Erythroblast (primary cell): ENCODE measurements around the gene GPSM1.
A peak's percentile ranks its signal among the peaks of the same experiment; 100 is the strongest.

Experiments used
- DNase-seq, 2 experiments: peaks; one replicate each; lab custom pipeline; 2025; lab: John Stamatoyannopoulos, UW
- GATA1 ChIP-seq: IDR thresholded peaks from 2 replicates; pipeline ENCODE4 v1.6.1; 2011; ENCODE audit warnings: low read depth, mild to moderate bottlenecking, control low read depth, low read length, moderate library complexity
- POLR2A ChIP-seq: IDR thresholded peaks from 2 replicates; pipeline ENCODE4 v1.6.1; 2011; ENCODE audit warnings: mild to moderate bottlenecking, low read length

Gene GPSM1

DNA sequence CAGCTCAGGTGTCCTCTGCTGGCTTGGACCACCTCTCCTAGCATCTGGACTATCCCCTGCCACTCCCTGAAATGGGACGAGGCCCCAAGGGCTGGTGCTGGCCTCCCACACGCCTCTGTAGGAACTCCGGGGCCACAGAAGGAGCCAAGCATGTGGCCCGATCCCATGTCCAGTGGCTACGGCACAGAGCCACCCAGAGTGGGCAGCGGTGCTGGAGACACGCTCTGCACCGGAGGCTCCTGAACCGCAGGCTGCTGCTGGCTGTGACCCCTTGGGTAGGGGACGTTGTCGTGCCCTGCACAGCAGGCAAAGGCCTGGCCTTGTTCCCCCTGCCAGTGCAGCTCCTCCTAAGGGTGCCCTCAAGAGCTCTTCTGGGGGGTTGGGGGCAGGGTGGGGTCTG is 52.6 kb downstream of the GPSM1 start:
- TF ChIP-seq POLR2A (no peak), GATA1 (no peak)
- DNase-seq, result no peak

DNA sequence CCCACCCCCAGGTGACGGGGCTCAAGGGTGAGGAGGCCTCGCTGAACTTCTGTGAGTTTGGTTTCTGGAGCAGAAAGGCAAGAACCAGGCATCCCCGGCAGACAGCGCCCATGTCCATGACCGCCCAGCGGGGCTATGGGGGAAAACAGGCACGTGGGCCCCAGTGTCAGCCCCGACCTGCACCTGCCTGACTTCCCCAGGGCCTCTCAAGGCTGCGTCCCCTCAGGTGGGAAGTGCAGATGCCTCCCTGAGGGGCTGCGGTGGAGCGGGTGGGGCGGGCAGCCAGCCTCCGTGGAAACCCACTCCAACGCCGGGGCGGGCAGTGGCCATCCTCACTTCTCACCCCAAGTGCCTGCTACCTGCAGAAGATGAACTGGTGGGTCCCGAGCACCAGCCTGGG is 53.0 kb downstream of the GPSM1 start:
- DNase-seq, result no peak
- no peak for TF ChIP-seq POLR2A

DNA sequence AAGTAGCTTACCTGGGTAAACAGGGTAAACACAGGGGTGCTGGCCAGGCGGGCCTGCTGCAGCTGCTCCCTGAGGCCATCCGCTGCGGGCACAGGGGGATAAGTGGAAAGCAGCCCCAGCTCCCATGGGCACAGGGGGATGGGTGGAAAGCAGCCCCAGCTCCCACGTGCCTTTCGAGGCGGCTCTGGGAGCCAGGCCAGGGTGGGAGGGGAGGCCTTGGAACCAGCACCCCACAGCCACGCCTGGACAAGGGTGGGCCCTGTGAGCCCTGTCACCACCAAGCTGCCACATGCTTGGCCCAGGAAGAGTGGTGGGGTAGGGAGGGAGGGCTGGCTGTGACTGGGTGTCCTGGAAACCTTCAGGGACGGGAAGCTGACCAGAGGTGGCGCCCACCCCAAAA is 54.0 kb downstream of the GPSM1 start:
- TF ChIP-seq POLR2A (no peak), GATA1 (no peak)
- no peak for DNase-seq

DNA sequence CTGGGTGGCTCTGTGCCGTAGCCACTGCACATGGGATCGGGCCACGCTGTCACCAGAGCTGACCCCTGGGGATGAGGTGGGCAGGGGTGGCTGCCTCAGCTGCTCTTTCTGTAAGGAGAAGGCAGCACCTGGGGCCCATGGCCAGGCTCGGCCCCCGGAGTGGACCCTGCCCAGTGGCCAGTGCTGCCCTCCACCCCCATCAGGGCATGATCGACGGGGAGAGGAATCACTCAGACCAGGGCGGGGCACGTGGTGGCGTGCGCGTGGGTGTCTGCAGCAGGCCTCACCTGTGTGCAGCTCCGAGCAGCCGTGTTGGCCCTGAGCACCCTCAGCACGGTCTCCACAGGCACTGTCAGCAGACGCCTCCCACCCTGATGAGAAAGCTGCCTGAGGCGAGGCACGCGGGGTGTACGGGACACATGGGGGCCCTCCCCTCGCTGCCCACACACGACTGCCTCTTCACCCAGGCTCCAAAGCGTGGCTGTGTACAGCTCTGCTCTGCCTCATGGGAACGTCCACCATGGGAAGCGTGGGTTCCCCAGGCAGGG is 54.7 kb downstream of the GPSM1 start:
- DNase-seq, result no peak
- TF ChIP-seq GATA1, result no peak
- no peak for TF ChIP-seq POLR2A

DNA sequence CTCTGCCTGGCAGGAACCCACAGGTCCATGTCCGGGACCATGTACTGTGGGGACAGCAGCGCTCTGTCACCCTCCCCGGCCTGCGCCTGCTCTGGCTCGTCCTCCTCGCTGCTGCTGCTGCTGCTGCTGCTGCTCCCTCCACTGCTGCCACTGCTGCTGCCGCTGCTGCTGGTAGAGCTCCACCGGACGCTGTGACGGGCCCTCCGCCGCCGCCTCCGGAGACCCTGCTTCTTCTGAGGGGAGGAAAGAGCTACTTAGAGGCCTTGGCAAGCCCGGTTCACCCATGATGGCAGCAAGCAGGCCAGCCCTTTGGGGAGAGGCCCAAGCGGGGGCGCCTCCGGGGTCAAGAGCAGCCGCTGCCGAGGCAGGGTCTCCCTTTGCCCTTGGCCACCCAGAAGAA is 56.1 kb downstream of the GPSM1 start:
- TF ChIP-seq POLR2A, result no peak
- TF ChIP-seq GATA1, result no peak

DNA sequence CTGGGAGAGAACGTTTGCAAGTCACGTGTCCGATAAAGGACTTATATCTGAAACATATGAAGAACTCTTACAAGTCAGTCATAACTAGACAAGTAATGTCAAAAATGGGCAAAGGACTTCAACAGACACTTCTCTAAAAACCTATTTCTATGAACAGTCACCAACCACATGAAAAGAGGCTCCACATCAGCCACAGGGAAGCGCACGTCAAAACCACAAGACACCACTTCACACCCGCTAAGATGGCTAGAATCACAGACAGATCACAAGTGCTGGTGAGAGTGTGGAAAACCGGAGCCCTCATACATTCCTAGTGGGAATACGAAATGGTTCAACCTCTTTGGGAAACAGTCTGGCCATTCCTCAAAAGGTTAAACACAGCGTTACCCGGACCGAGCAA is 57.7 kb downstream of the GPSM1 start:
- TF ChIP-seq GATA1 (no peak), POLR2A (no peak)
- DNase-seq, result no peak

More for the DNA sequence above, 56.1 kb downstream of the GPSM1 start:
- DNase-seq, result no peak

DNA sequence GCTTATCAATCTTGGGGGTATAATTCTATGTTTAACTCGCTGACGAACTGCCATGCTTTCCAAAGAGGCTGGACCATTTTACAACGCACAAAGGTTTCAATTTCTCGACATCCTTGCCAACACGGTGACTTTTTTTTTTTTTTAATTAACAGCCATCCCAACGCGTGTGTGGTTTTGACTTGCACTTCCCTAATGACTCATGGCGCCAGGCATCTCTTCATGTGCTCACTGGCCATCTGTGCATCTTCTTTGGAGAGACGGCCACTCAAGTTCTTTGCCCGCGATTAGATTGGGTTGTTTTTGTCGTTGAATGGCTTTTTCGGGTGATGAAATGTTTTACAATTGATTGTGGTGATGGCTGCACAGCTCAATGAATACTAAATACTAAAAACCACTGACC is 58.7 kb downstream of the GPSM1 start:
- TF ChIP-seq GATA1 (no peak), POLR2A (no peak)
- DNase-seq, result no peak

DNA sequence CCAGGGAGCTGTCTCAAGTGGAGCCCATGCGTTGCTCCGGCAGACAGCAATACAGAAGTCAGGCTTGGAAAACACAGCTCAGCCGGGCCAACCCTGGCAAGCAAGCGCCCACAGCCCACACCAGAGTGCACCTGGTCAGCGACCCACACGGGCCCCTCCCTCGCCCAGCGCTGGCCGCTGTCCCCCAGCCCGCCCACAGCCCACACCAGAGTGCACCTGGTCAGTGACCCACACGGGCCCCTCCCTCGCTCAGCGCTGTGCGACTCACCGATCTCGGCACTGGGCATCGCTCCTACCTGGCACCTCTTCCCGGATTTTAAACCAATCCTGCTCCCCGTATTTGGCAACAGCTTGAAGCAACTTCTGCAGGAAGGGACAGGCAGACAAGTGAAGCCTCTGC is 59.9 kb downstream of the GPSM1 start:
- TF ChIP-seq POLR2A (no peak), GATA1 (no peak)

DNA sequence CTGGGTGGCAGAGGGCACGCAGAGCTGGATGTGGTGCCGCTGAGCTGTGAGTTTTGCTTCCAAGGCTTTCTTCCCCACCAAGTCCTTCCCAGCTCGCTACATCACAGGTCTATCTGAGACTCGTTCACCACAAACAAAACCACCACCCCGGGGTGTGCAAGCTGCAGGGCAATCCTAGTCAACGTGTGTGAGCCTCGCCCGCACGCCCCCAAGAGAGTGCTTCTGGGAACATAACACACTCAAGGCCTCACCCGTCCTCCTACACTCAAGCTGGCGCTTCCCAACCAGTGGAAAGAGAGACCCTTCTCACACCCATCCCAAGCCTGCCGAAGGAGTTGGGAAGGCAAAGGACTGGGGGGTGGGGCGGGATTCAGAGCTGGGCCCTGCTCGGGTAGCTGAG is 62.1 kb downstream of the GPSM1 start:
- TF ChIP-seq POLR2A, result no peak
- no peak for TF ChIP-seq GATA1
- DNase-seq, result peak in 1 of 2 experiments; percentile 19

More for the DNA sequence above, 59.9 kb downstream of the GPSM1 start:
- no peak for DNase-seq

DNA sequence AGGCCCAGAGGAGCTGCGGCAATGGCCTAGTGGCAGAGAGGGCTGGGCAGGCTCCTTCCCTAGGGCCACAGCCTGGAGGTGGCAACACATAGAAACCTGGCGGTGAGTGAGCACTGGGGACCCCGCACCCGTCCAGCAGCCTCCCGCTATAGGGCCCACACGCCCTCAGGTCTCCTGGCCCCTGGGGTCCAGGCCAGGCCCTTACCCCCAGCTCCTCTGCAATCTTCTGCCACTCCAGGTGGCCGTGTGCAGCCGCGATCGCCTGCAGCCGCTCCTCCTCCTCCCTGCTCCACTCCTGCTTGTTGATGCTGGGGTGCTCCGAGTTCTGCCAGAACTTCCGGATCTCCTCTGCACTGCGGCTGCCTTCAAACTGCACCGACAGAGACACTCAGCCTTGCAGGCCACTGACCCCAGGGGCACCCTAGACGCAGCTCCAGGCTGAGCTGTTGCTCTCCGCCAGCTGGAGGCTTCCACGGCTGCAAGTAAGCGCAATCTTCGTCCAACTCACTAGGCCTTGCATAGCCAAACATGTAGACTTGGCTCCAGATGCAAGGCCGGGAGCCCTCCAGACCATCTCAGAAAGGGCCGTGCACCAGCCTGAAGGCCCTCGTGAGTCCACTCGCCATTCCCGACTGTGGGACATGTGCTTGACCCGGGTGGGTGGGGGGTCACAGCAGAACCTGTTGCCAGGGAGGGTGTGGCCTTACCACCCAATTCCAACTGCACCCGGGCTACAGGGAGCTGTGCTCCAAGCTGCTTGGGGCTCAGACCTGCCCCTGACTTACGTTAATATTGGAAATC is 64.6 kb downstream of the GPSM1 start:
- DNase-seq, result no peak
- no peak for TF ChIP-seq POLR2A
- TF ChIP-seq GATA1, result no peak

DNA sequence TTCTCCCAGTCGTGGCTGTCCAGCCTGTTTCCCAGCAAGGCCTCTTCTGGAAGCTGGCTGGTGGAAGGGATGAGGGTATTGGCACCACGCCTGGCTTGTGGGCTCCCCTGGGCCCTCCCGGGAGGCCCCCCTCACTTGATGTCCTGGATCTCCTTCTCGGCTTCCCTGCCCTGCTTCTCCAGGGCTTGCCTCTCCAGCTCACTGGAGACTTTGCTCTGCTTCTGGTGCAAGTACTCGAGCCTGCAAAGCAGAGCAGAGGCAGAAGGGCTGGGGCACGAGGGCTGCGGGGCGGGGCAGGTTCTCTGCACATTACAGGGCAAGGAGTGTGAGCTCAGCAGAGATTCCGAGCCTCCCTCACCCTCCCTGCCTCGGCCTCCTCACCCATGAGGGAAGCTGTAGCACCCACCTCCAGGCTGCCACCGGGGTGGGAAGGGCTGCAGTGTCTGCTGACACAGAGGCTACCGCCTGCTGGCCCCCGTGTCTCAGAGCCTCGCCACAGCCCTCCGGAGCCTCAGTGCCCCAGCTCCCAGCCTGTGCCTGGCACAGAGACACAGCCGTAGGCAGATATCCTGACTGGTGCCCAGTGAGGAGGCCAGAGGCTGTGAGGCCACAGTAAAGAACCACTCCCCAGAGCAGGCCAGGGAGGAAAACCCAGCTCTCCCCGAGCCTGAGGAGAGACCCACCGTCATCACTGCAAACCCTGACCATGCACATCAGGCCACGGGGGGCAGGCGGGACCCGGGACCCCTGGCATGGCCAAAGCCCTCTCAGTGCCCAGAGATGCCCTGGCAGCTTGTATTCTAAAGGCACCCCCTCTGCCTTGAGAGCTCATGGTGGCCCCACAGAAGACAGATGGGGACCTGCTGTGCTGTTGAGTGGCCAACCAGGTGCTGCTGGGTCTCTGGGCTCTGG is 65.5 kb downstream of the GPSM1 start:
- no peak for TF ChIP-seq POLR2A
- no peak for TF ChIP-seq GATA1
- DNase-seq, result no peak

DNA sequence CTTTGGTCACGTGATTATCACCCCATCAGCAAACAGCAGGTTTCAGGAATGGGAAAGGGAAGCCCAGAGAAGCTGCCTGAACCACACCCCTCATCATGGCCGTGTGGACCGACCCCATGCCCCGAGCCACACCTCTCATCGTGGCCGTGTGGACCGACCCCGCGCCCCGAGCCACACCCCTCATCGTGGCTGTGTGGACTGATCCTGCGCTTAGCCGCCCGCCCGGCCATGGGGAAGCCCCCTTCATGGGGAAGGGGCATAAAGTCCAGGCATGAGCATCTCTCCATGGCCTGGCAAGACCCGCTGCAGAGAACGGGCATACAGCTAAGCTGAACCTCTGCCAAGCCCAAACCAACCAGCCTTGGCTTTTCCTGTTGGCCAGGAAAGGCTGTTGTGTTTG is 66.2 kb downstream of the GPSM1 start:
- TF ChIP-seq POLR2A (no peak), GATA1 (no peak)
- no peak for DNase-seq

DNA sequence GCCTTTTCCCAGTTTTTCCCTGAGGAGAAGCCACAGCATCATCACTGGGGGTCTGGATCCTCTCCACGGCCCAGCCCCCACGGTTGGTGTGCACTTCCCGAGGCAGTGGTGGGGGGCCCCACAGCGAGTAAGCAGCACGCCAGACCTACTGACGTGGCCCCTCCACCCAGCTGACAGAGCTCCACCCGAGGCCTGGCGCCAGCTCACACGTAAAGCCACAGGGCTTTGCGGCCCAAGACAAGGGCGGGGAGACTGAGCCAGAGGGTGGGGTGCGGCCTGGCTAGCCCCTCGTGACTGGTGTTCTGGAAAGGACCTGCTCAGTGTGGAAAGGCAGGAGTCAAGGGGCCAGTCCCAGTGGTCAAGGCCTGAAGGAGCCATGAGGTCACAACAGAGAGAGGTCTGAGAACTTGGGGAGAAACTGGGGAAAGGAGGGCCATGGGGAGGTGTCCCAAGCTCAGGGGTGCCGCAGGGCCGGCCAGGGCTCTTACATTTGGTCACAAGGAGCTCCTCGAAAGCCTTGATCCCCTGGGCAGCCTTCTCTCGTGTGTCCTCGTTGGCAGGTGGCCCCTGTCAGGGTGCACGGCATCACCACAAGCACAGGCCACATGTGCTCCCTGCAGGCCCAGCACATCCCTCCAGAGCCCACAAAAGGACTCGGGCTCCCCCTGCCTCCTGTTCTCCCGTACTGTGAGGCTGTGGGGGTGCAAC is 67.1 kb downstream of the GPSM1 start:
- no peak for TF ChIP-seq GATA1
- TF ChIP-seq POLR2A, result no peak
- DNase-seq, result peak; percentile 45 to 48
